ENCODE results near the gene COL1A1.

COL1A1 gene

DNA sequence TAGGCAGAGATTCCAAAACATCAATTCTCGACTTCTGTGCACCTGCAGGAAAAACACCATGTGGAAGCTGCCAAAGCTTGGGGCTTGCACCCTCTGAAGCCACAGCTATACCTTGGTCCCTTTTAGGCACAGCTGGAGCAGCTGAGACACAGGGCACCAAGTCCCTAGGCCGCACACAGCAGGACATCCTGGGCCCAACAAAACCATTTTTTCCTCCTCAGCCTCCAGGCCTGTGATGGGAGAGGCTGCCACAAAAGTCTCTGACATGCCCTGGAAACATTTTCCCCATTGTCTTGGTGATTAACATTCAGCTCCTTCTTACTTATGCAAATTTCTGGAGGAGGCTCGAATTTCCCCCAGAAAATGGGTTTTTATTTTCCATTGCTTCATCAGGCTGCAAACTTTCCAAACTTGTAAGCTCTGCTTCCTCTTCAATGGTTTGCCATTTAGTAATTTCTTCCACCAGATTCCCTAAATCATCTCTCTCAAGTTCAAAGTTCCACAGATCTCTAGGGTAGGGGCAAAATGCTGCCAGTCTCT lies 24.3 kb upstream of the COL1A1 start:
- Histone ChIP-seq H3K27ac (ENCODE audit: low read depth, low read length, poor library complexity, severe bottlenecking) (no peak overlapping the region), H3F3A (ENCODE audit: insufficient read depth, low read length) (no peaks in the 10 kb centered on the region), H3K36me3 (ENCODE audit: insufficient read depth, low read length) (no peaks in the 10 kb centered on the region; the same call in 1 of the 2 replicates), H3K9me2 (ENCODE audit: low read depth, low read length) (no peaks in the 10 kb centered on the region), H3K9ac (ENCODE audit: low read length) (no peak overlapping the region), H3K4me1 (ENCODE audit: insufficient read depth, low read length, severe bottlenecking) (no peaks in the 10 kb centered on the region), H3K4me3 (ENCODE audit: low read depth, low read length, poor library complexity, severe bottlenecking) (no peak overlapping the region), H2AFZ (ENCODE audit: low read length) (no peak overlapping the region), H3K79me2 (ENCODE audit: insufficient read depth, low read length) (no peaks in the 10 kb centered on the region), H3K4me2 (ENCODE audit: low read length) (no peak overlapping the region), H3K27me3 (ENCODE audit: insufficient read depth, low read length) (no peaks in the 10 kb centered on the region), H3K9me3 (ENCODE audit: low read length) (peaks cover 4% of the 10 kb centered on the region), H4K20me1 (ENCODE audit: insufficient read depth, low read length) (no peaks in the 10 kb centered on the region)
- no peak for TF ChIP-seq EZH2 (IDR thresholded peaks at IDR 0.05; ENCODE audit: borderline replicate concordance, low read length)
- TF ChIP-seq, protein P1, sequence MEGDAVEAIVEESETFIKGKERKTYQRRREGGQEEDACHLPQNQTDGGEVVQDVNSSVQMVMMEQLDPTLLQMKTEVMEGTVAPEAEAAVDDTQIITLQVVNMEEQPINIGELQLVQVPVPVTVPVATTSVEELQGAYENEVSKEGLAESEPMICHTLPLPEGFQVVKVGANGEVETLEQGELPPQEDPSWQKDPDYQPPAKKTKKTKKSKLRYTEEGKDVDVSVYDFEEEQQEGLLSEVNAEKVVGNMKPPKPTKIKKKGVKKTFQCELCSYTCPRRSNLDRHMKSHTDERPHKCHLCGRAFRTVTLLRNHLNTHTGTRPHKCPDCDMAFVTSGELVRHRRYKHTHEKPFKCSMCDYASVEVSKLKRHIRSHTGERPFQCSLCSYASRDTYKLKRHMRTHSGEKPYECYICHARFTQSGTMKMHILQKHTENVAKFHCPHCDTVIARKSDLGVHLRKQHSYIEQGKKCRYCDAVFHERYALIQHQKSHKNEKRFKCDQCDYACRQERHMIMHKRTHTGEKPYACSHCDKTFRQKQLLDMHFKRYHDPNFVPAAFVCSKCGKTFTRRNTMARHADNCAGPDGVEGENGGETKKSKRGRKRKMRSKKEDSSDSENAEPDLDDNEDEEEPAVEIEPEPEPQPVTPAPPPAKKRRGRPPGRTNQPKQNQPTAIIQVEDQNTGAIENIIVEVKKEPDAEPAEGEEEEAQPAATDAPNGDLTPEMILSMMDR (IDR thresholded peaks at IDR 0.05; ENCODE audit: low read length): no peak

DNA sequence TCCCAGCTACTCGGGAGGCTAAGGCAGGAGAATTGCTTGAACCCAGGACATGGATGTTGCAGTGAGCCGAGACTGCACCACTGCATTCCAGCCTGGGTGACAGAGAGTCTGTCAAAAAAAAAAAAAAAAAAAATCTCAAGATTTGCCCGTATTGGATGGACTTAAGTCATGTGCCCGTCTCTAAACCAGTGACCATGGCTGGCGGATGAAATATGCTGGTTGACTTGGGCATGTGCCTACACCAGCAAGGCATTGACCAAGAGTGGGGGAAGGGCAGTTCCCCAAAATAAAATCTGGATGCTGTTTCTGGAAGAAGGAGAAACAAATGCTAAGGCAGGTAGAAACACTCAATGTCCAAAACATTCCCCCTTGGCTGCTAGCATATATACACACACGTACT lies 21.5 kb upstream of the COL1A1 start:
- H3K9ac ChIP-seq (ENCODE audit: low read length): no peak overlapping the region
- no peak overlapping the region for H3K4me2 ChIP-seq (ENCODE audit: low read length)
- H3K9me3 ChIP-seq (ENCODE audit: low read length): peaks cover 4% of the 10 kb centered on the region
- no peaks in the 10 kb centered on the region for H3K9me2 ChIP-seq (ENCODE audit: low read depth, low read length)
- H3F3A ChIP-seq (ENCODE audit: insufficient read depth, low read length): no peaks in the 10 kb centered on the region
- H4K20me1 ChIP-seq (ENCODE audit: insufficient read depth, low read length): no peaks in the 10 kb centered on the region
- no peak overlapping the region for H3K4me3 ChIP-seq (ENCODE audit: low read depth, low read length, poor library complexity, severe bottlenecking)
- no peaks in the 10 kb centered on the region; the same call in 1 of the 2 replicates for H3K36me3 ChIP-seq (ENCODE audit: insufficient read depth, low read length)
- no peak overlapping the region for H3K27ac ChIP-seq (ENCODE audit: low read depth, low read length, poor library complexity, severe bottlenecking)
- no peaks in the 10 kb centered on the region for H3K4me1 ChIP-seq (ENCODE audit: insufficient read depth, low read length, severe bottlenecking)
- TF ChIP-seq EZH2 (IDR thresholded peaks at IDR 0.05; ENCODE audit: borderline replicate concordance, low read length): no peak
- TF ChIP-seq, protein P1 (IDR thresholded peaks at IDR 0.05; ENCODE audit: low read length): no peak
- H3K79me2 ChIP-seq (ENCODE audit: insufficient read depth, low read length): no peaks in the 10 kb centered on the region
- no peak overlapping the region for H2AFZ ChIP-seq (ENCODE audit: low read length)
- peaks cover 9% of the 10 kb centered on the region; the same call in 1 of the 2 replicates for H3K27me3 ChIP-seq (ENCODE audit: insufficient read depth, low read length)

DNA sequence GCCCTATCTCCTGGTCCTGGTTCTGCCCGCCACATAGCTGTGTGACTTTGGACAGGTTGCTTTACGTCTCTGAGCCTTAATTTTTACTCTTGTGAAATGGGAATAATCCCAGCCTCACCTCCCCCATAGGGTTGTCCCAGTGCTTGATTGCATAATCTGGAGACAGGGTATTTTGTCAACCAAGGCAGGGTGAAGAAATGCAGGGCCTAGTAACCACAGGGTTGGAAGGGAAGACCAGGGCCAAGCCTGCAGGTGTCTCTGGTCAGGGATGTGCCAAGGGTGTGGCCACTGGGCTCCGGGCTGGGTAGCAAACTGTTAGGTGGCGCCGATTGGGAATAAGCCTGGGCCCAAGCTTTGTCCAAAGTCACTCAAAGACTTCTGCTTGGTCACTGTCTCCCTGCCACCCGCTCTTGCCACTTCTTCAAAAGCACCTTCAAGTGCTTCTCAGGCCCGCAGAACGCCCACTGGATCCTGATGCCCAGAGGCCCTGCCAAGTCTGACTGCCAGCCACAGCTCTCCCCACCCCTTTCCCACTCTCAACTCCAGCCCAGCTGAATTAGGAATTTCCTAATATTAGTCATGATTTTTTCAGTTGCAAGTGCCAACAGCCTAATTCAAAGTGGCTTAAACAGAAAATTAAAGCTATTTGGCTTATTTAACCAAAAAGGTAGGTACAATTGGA lies 20.6 kb upstream of the COL1A1 start:
- H3K9ac ChIP-seq (ENCODE audit: low read length): no peak overlapping the region
- H3K4me3 ChIP-seq (ENCODE audit: low read depth, low read length, poor library complexity, severe bottlenecking): no peak overlapping the region
- no peaks in the 10 kb centered on the region for H3K9me2 ChIP-seq (ENCODE audit: low read depth, low read length)
- TF ChIP-seq EZH2 (IDR thresholded peaks at IDR 0.05; ENCODE audit: borderline replicate concordance, low read length): no peak
- TF ChIP-seq, protein P1 (IDR thresholded peaks at IDR 0.05; ENCODE audit: low read length): no peak
- no peak overlapping the region for H3K27ac ChIP-seq (ENCODE audit: low read depth, low read length, poor library complexity, severe bottlenecking)
- no peaks in the 10 kb centered on the region for H3F3A ChIP-seq (ENCODE audit: insufficient read depth, low read length)
- peaks cover 9% of the 10 kb centered on the region; the same call in 1 of the 2 replicates for H3K27me3 ChIP-seq (ENCODE audit: insufficient read depth, low read length)
- H3K79me2 ChIP-seq (ENCODE audit: insufficient read depth, low read length): no peaks in the 10 kb centered on the region
- no peaks in the 10 kb centered on the region for H4K20me1 ChIP-seq (ENCODE audit: insufficient read depth, low read length)
- peaks cover 4% of the 10 kb centered on the region for H3K9me3 ChIP-seq (ENCODE audit: low read length)
- no peaks in the 10 kb centered on the region; the same call in 1 of the 2 replicates for H3K36me3 ChIP-seq (ENCODE audit: insufficient read depth, low read length)
- H3K4me2 ChIP-seq (ENCODE audit: low read length): no peak overlapping the region
- H2AFZ ChIP-seq (ENCODE audit: low read length): no peak overlapping the region
- no peaks in the 10 kb centered on the region for H3K4me1 ChIP-seq (ENCODE audit: insufficient read depth, low read length, severe bottlenecking)

Data from OCI-LY1 (cell line).